ENCODE measurements around the gene SIK2.

Gene SIK2

DNA sequence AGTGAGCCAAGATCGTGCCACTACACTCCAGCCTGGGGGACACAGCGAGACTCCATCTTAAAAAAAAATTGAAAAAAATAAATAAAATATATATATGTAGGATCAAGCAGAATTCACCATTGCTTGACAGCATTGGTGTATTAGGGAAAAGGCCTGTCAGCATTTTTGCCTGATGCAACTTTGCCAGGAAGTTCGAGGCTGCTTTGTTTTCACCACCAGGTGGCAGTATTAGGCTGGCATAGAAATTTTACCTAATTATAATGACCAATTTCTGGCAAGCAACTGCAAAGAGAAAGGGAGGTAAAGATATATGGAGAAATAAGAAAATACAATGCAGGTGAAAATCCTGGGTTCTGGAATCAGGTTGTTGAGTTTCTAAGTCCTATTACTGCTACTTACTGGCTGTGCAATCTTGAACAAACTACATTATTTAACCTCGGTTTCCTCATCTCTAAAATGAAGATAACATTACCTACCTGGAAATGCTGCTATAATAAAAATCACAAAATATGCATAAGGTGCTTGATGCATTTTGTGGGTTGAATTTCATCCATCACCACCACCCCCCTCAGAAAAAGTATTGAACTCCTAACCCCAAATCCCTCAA, 37.0 kb upstream of the SIK2 start:
- Histone ChIP-seq H3K27ac (ENCODE audit: insufficient read depth, low read length, poor library complexity, severe bottlenecking) (no peak overlapping the region), H3K9me3 (ENCODE audit: control insufficient read depth, low read length) (no peaks in the 10 kb centered on the region), H3K4me1 (ENCODE audit: control insufficient read depth, insufficient read depth, low read length, poor library complexity, severe bottlenecking) (no peaks in the 10 kb centered on the region), H3K4me3 (ENCODE audit: insufficient read depth, low read depth, low read length, poor library complexity, severe bottlenecking) (no peak overlapping the region), H3K27me3 (replicated peaks; ENCODE audit: control insufficient read depth, insufficient read depth, low read length, poor library complexity, severe bottlenecking) (no peaks in the 10 kb centered on the region), H3K36me3 (ENCODE audit: control insufficient read depth, insufficient read depth, low read length) (no peaks in the 10 kb centered on the region)
- peak; percentile 6 to 53 (median 27) for DNase-seq

DNA sequence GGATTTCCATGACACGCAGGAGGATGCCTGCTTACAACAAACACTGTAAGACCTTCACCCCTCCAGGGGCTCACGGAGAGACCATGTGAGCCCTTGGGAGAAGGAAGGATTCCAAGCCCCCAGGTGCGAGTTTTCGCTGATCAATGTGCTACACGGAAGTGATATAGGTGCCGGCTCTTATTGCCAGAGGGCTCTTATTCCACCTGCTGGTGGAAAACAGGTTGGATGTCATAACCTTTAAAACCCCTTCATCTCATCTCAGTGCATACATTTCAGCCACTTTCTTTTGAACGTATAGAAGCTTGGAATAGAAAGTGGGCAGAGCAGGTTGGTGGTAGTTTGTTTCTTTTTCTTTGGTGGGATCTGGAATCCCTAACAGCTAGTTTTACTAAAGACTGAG, 35.9 kb upstream of the SIK2 start:
- Histone ChIP-seq H3K27me3 (replicated peaks; ENCODE audit: control insufficient read depth, insufficient read depth, low read length, poor library complexity, severe bottlenecking) (no peaks in the 10 kb centered on the region), H3K4me1 (ENCODE audit: control insufficient read depth, insufficient read depth, low read length, poor library complexity, severe bottlenecking) (no peaks in the 10 kb centered on the region), H3K27ac (ENCODE audit: insufficient read depth, low read length, poor library complexity, severe bottlenecking) (no peak overlapping the region), H3K9me3 (ENCODE audit: control insufficient read depth, low read length) (no peaks in the 10 kb centered on the region), H3K36me3 (ENCODE audit: control insufficient read depth, insufficient read depth, low read length) (no peaks in the 10 kb centered on the region), H3K4me3 (ENCODE audit: insufficient read depth, low read depth, low read length, poor library complexity, severe bottlenecking) (no peak overlapping the region)
- no peak for DNase-seq

DNA sequence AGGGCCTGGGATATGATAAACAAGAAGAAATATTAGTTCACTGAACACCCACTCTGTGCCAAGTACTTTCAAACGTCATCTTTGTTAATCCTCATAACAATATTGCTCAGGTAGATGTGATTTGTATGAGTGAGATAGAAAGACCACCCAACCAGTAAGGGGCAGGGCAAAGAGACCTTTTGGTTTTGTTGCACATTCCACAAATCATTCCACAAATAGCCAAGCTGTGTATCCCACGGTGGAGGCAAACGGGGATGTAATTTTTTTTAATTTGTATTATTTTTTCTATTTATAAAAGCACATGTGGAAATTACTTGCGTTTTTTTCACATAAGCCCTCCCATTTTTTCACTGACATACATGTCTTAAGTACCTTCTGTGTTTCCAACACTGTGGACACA, 32.8 kb upstream of the SIK2 start:
- no peak for DNase-seq
- no peak overlapping the region for H3K4me3 ChIP-seq (ENCODE audit: insufficient read depth, low read depth, low read length, poor library complexity, severe bottlenecking)
- H3K36me3 ChIP-seq (ENCODE audit: control insufficient read depth, insufficient read depth, low read length): no peaks in the 10 kb centered on the region
- no peaks in the 10 kb centered on the region for H3K9me3 ChIP-seq (ENCODE audit: control insufficient read depth, low read length)
- H3K27me3 ChIP-seq (replicated peaks; ENCODE audit: control insufficient read depth, insufficient read depth, low read length, poor library complexity, severe bottlenecking): no peaks in the 10 kb centered on the region
- H3K27ac ChIP-seq (ENCODE audit: insufficient read depth, low read length, poor library complexity, severe bottlenecking): no peak overlapping the region
- H3K4me1 ChIP-seq (ENCODE audit: control insufficient read depth, insufficient read depth, low read length, poor library complexity, severe bottlenecking): no peaks in the 10 kb centered on the region

DNA sequence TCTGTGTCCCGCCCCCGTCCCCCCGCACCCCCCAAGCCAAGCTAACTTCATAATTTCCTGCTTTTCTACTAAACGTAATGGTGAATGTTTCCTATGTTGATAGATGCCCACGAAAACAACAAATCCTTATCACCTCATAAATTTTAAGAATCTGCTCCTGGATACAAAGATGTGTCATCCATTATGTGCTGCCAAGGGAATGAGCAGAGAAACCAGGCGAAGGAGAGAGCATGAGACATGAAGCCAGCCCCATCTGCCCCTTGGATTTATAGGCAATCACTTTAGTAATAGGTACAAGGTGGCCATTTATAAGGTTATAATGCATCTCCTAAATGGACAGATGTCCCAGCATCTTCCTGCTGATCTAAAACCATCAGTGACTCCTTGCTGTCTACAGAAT, 31.5 kb upstream of the SIK2 start:
- no peak for DNase-seq
- H3K27me3 ChIP-seq (replicated peaks; ENCODE audit: control insufficient read depth, insufficient read depth, low read length, poor library complexity, severe bottlenecking): no peaks in the 10 kb centered on the region
- no peaks in the 10 kb centered on the region for H3K4me1 ChIP-seq (ENCODE audit: control insufficient read depth, insufficient read depth, low read length, poor library complexity, severe bottlenecking)
- H3K36me3 ChIP-seq (ENCODE audit: control insufficient read depth, insufficient read depth, low read length): no peaks in the 10 kb centered on the region
- no peaks in the 10 kb centered on the region for H3K9me3 ChIP-seq (ENCODE audit: control insufficient read depth, low read length)
- H3K4me3 ChIP-seq (ENCODE audit: insufficient read depth, low read depth, low read length, poor library complexity, severe bottlenecking): no peak overlapping the region
- H3K27ac ChIP-seq (ENCODE audit: insufficient read depth, low read length, poor library complexity, severe bottlenecking): no peak overlapping the region

DNA sequence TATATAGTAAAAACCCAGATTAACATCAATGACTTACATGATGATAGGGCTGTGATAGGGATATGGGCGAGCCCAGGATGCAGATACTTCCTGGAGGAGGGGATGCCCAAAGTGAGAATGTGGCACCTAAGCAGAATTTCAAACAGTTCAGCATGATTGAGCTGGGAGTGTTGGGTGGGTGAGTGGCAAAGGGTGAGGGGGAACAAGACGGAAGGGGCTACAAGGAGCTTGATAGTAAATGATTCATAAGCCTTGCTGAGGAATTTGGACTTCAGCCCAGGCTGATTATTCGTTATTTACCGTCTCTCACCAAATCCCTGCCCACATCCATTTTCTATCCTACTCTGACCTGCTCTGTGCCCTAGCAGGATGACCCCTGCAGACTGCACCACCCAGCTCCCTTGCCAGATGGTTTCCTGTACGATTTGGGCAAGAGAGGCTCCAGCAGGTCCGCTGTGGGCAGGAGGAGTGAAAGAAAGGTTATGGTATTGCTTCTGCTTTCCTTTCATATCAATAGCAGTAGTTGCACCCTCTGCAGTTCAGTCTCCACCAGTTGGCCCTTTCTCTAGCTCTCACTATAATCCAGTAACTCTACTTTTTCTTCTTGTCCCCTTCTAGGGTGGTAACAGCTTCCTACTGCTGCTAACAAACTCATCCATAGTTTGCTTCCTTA, 30.3 kb upstream of the SIK2 start:
- no peak overlapping the region for H3K4me3 ChIP-seq (ENCODE audit: insufficient read depth, low read depth, low read length, poor library complexity, severe bottlenecking)

DNA sequence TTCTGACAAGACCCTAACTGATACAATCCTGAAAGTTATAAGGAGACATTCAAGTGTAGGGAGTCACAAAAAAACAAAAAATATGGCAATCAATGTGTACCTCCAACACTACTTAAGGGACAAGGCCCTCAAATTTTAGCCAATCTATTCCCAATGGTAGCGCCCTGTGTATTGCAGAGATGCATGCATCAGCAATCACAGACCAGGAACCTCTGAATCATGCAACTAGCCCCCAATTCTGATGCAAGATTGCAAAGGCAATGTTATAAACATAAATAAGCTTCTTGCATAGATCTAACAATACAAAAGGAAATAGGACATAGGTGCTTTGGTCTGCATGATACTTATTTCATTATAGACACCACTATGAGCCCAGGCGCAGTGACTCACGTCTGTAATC, 29.7 kb upstream of the SIK2 start:
- no peaks in the 10 kb centered on the region for H3K9me3 ChIP-seq (ENCODE audit: control insufficient read depth, low read length)
- H3K4me1 ChIP-seq (ENCODE audit: control insufficient read depth, insufficient read depth, low read length, poor library complexity, severe bottlenecking): no peaks in the 10 kb centered on the region
- H3K27ac ChIP-seq (ENCODE audit: insufficient read depth, low read length, poor library complexity, severe bottlenecking): no peak overlapping the region
- no peaks in the 10 kb centered on the region for H3K36me3 ChIP-seq (ENCODE audit: control insufficient read depth, insufficient read depth, low read length)
- no peak overlapping the region for H3K4me3 ChIP-seq (ENCODE audit: insufficient read depth, low read depth, low read length, poor library complexity, severe bottlenecking)
- H3K27me3 ChIP-seq (replicated peaks; ENCODE audit: control insufficient read depth, insufficient read depth, low read length, poor library complexity, severe bottlenecking): no peaks in the 10 kb centered on the region
- no peak for DNase-seq

More for the DNA sequence above, 30.3 kb upstream of the SIK2 start:
- Histone ChIP-seq H3K36me3 (ENCODE audit: control insufficient read depth, insufficient read depth, low read length) (no peaks in the 10 kb centered on the region), H3K27ac (ENCODE audit: insufficient read depth, low read length, poor library complexity, severe bottlenecking) (no peak overlapping the region), H3K27me3 (replicated peaks; ENCODE audit: control insufficient read depth, insufficient read depth, low read length, poor library complexity, severe bottlenecking) (no peaks in the 10 kb centered on the region), H3K4me1 (ENCODE audit: control insufficient read depth, insufficient read depth, low read length, poor library complexity, severe bottlenecking) (no peaks in the 10 kb centered on the region), H3K9me3 (ENCODE audit: control insufficient read depth, low read length) (no peaks in the 10 kb centered on the region)
- DNase-seq: no peak

DNA sequence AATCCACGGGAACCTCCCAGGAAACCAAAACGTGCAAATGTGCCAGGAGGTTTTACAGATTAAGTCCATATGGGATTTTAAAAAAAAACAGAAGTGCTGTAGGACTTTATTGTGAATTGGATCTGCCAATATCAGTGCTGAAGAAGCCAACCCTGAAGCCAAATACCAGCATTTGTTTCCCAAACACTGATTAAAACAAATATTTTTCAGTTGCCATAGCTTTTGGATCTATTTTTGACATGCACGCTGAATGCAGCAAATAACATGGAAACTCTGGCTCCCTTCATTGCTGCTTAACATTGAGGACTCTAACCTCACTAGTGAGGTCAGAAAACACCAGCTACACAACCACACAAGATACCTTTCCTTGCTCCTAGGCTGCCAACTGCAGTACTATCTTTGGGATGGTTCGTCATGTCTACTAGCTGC, 28.4 kb upstream of the SIK2 start:
- no peaks in the 10 kb centered on the region for H3K9me3 ChIP-seq (ENCODE audit: control insufficient read depth, low read length)
- no peak overlapping the region for H3K27ac ChIP-seq (ENCODE audit: insufficient read depth, low read length, poor library complexity, severe bottlenecking)
- H3K4me1 ChIP-seq (ENCODE audit: control insufficient read depth, insufficient read depth, low read length, poor library complexity, severe bottlenecking): no peaks in the 10 kb centered on the region
- H3K36me3 ChIP-seq (ENCODE audit: control insufficient read depth, insufficient read depth, low read length): no peaks in the 10 kb centered on the region
- no peak for DNase-seq
- H3K27me3 ChIP-seq (replicated peaks; ENCODE audit: control insufficient read depth, insufficient read depth, low read length, poor library complexity, severe bottlenecking): no peaks in the 10 kb centered on the region
- H3K4me3 ChIP-seq (ENCODE audit: insufficient read depth, low read depth, low read length, poor library complexity, severe bottlenecking): no peak overlapping the region

DNA sequence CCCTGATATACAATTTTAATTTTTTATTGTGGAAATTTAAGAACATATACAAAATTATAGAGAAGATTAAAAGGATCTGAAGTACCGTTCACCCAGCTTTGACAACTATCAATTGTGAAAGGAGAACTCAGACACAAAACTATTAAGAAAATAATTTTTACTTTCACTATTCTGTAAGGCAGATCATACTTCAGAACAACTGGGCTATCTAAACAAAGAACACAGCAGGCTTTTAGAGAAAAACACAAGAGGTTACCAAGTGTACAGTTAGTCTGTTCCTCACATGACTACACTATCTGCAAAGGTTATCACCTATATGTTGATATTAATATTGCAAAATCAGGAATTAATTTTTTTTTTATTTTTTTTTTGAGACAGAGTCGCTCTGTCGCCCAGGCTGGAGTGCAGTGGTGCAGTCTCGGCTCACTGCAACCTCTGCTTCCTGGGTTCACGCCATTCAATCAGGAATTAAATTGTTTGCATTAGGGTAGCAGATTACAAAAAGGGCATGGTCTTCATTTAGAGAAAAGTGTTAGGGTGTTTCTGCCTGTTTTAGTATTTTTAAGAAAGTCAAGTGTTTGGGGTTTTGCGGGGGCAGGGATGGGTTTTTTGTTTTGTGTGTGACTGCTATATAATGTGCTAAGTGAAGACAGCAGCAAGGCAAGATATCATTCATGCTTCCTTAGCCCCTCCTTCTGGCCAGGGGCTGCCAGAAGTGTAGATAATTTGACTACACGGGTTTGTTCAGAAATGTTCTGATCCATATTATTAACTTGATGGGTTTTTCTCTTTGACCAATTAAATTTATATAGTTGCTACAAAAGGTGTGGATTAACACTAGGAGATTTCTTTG, 27.6 kb upstream of the SIK2 start:
- Histone ChIP-seq H3K4me3 (ENCODE audit: insufficient read depth, low read depth, low read length, poor library complexity, severe bottlenecking) (no peak overlapping the region), H3K27me3 (replicated peaks; ENCODE audit: control insufficient read depth, insufficient read depth, low read length, poor library complexity, severe bottlenecking) (no peaks in the 10 kb centered on the region), H3K9me3 (ENCODE audit: control insufficient read depth, low read length) (no peaks in the 10 kb centered on the region), H3K36me3 (ENCODE audit: control insufficient read depth, insufficient read depth, low read length) (no peaks in the 10 kb centered on the region), H3K4me1 (ENCODE audit: control insufficient read depth, insufficient read depth, low read length, poor library complexity, severe bottlenecking) (no peaks in the 10 kb centered on the region), H3K27ac (ENCODE audit: insufficient read depth, low read length, poor library complexity, severe bottlenecking) (no peak overlapping the region)
- DNase-seq: no peak

DNA sequence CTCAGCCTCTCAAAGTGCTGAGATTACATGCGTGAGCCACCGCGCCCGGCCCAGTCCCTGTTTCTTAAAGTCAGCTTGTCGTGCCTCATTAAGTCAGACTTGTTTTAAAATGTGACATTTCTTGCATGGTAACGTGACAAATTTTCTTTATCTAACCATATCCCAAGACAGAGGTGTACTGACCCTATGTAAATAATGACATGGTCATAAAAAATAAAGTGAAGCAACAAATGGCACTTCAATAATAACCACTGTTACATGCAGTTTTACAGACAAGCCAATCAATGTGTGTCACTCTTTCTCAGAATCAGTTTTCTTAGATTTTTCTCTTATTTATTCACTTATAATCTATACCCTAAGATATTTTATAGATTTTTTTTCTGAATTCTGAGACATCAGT, 26.5 kb upstream of the SIK2 start:
- no peak overlapping the region for H3K27ac ChIP-seq (ENCODE audit: insufficient read depth, low read length, poor library complexity, severe bottlenecking)
- no peaks in the 10 kb centered on the region for H3K27me3 ChIP-seq (replicated peaks; ENCODE audit: control insufficient read depth, insufficient read depth, low read length, poor library complexity, severe bottlenecking)
- no peaks in the 10 kb centered on the region for H3K36me3 ChIP-seq (ENCODE audit: control insufficient read depth, insufficient read depth, low read length)
- H3K9me3 ChIP-seq (ENCODE audit: control insufficient read depth, low read length): no peaks in the 10 kb centered on the region
- H3K4me3 ChIP-seq (ENCODE audit: insufficient read depth, low read depth, low read length, poor library complexity, severe bottlenecking): no peak overlapping the region
- no peaks in the 10 kb centered on the region for H3K4me1 ChIP-seq (ENCODE audit: control insufficient read depth, insufficient read depth, low read length, poor library complexity, severe bottlenecking)
- DNase-seq: no peak

DNA sequence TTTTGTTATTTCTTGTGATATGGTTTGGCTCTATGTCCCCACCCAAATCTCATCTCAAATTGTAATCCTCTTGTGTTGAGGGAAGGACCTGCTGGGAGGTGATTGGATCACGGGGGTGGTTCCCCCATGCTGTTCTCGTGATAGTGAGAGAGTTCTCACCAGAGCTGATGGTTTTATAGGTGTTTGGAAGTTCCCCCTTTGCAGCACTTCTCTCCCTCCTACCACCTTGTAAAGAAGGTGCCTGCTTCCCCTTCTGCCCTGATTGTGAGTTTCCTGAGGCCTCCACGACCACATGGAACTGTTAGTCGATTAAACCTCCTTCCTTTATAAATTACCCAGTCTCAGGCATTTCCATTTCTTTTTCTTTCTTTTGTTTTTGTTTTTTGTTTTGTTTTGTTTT, 24.4 kb upstream of the SIK2 start:
- Histone ChIP-seq H3K27ac (ENCODE audit: insufficient read depth, low read length, poor library complexity, severe bottlenecking) (no peak overlapping the region), H3K4me3 (ENCODE audit: insufficient read depth, low read depth, low read length, poor library complexity, severe bottlenecking) (no peak overlapping the region), H3K36me3 (ENCODE audit: control insufficient read depth, insufficient read depth, low read length) (no peaks in the 10 kb centered on the region), H3K27me3 (replicated peaks; ENCODE audit: control insufficient read depth, insufficient read depth, low read length, poor library complexity, severe bottlenecking) (no peaks in the 10 kb centered on the region), H3K4me1 (ENCODE audit: control insufficient read depth, insufficient read depth, low read length, poor library complexity, severe bottlenecking) (no peaks in the 10 kb centered on the region), H3K9me3 (ENCODE audit: control insufficient read depth, low read length) (no peaks in the 10 kb centered on the region)
- no peak for DNase-seq
